Hepatic stellate cell (primary cell): Measurements from ENCODE around the gene C20orf202.

ENCODE experiments used
- DNase-seq: peaks from one replicate; pipeline ENCODE4 v3.0.0; 2011; ENCODE audit warnings: low spot score

C20orf202 gene

DNA sequence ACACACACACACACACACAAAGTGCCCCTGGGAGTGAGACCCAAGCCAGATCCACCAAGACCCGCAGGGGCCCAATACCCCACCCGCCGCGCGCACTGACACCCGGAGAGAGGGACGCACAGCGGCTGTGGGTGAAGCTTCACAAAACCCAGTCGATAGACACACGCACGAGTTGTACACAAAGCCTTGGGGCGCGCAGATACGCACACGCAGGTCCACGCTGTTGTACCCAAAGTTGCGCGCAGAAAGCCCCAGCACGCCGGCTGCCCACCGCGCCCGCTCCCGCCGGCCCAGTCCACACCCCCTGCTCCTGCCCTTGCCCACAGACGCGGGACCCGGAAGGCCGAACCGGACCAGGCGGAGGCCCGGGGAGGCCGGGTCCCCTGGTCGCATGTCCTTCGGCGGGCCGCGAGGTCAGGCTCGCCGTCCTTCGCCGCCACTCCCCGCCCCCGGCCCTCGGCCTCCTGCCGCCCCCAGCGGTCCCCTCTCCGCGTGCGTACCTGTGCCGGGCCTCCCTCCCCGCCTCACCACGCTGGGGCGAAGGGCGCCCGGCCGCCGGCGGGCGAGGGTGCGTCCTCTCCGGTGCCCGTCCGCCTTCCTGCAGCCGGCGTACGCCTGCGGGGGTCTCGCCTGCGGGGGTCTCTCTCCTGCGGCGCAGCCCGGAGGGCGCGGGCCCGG is 18.5 kb upstream of the C20orf202 start, which contains the start of gene TMEM74B:
TMEM74B (minus strand) TSS at position 344 of the 678 bp plus-strand sequence. CDS start 1,180 bp downstream, outside the sequence.
- DNase-seq: no peak

- DNase-seq: no peak
Observed at GRCh38 chr20:1185316-1185741, 17.9 kb upstream of the C20orf202 start.

GRCh38 chr20:1185790-1186334 is 17.4 kb upstream of the C20orf202 start:
- DNase-seq: no peak

DNA sequence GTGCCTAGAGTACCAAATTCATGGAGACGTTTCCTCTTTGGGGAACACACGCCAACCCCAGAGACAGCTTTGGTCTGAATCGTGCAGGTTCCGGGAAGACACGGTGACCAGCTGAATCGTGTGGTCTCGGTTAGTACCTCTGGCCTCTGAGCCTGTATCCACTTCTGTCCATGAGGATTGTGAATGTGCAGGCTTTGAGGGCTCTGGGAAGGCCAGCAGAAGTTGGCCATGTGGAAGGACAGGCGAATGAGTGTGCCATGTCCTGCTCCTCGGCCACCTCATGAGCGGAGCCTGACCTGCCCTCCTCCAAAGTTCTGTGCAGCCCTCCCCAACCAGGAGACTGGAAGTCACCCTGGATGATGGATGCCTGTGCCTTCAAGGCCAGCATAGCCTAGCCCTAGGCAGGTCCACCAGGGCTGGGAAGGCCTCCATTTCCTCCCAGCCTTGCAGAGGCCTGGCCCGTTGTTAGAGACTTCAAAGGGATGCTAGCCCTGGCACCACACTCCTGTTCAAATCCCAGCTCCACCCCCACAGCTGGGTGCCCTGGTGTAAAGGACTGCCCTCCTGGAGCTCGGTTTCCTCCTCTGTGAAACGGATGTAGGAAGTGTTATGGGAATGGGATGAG is 16.8 kb upstream of the C20orf202 start:
- DNase-seq: no peak

DNA sequence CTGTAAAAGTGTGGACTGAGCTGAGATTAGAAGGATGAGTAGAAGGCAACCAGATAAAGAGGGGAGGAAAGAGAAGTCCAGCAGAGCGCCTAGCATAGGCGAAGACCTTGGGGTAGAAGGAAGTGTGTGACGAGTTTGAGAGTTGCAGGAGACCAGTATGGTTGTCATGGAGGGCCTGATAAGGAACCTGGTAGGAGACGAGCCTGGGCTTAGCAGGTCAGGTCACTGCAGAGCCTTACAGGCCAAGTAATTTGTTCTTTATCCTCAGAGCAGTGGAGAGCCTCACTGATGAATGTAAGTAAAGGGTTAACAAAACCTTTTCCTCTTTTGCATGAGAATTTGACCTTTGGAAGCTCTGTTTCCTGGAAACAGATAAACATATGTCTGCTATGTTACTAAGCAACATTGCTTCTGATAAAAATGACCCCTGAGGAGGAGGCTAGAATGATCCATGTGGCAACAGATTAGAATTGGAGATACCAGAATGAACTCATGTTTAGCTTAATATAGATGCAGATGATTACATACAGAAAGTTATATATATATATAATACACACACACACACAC is 15.6 kb upstream of the C20orf202 start:
- DNase-seq: no peak

DNA sequence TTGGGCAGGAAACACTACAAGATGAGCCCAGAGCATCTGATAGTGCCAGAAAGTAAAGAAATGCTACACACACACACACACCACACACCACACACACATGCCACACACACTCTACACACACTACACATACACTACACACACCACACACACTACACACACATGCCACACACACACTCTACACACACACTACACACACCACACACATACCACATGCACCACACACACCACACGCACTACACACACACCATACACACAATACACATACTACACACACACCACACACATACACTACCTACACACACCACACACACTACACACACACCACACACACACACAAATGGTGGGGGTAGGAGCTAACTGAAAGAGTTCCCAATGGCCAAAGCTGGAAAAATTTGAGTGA is 14.9 kb upstream of the C20orf202 start:
- DNase-seq: no peak

DNA sequence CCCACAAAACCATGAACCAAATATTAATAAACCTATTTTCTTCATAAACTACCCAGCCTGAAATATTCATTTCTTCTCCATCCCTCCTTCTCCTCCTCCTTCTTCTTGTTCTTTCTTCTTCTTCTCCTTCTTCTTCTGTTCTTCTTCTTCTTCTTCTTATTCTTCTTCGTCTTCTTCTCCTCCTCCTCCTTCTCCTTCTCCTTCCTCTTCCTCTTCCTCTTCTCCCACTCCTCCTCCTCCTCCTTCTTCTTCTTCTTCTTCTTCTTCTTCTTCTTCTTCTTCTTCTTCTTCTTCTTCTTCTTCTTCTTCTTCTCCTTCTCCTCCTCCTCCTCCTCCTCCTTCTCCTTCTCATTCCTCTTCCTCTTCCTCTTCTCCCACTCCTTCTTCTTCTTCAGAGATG is 13.4 kb upstream of the C20orf202 start:
- no peak for DNase-seq

DNA sequence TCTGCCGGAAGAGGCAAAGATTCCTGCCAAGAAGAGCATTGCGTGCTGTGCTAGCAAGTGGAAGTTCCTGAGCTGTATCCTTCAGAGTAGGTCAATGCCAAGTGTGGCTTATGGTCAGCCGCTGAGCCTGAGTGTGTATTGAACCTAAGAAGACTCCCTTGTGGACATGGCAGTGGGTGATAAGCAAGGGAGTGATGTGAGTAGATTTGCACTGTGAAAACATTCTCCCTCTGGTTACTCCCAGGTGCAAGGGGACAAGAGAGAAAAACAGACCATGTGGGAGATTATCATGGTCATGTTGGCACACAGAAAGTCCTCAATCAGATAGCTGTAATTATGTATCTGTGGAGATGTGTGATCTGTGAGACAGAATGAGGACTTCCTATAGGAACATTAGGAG is 12.4 kb upstream of the C20orf202 start:
- DNase-seq: no peak

- no peak for DNase-seq
Observed at GRCh38 chr20:1191299-1191698, 12.0 kb upstream of the C20orf202 start.

GRCh38 chr20:1195226-1195625 is 8.0 kb upstream of the C20orf202 start:
- DNase-seq: no peak

DNA sequence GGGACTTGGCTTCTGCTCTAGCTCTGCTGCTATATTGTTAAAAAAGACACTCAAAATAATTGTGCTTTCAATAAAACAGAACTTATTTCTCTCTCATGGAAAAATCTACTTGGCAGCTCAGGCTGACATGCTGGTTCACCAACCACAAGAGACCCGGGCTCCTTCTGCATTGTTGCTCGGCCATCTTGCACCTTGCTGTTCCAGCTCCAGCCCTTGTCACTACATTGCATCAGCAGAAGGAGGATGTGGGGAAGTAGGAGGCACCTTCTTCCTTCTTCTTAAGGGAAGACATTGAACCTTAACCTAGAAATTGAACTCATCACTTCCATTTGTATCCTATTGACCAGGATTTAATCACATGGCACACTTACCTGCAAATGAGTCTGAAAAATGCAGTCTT is 6.6 kb upstream of the C20orf202 start:
- DNase-seq: no peak

DNA sequence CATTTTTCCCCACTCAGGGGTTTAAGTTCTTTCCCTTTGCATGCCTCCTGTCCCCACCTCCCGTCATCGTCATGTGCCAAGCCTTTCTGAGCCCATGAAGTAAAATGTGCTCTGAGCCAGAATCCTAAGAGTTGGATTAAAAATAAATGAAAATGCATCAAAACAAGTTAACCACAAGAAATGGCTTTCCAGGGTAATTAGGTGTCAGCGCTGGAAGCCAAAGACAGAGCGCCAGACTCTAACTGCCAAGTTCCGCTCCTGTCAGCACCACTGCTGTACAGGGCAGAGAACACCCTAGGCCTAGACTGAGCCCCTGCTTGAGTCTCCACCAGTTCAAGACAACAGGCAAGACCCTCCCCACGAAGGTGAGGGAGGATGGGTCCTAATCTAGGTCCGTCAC is 5.5 kb upstream of the C20orf202 start:
- DNase-seq: no peak

DNA sequence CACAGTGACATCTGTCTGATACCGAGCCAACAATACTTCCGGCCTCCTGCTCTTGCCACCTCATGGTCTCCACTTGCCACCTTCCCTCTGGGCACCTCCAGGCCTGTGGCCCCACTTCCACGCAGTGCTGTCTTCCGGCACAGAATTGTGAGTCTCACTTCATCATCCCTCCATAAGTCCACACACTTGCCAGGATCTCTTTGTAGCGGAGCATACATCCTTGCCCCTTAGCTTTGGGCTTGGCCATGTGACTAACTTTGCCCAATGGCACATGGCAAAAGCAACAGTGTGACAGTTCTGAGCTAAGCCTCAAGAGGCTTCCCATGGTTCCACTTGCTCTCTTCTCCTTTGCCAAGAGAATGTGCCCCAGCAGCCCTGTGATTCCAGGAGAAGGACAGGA is 4.5 kb upstream of the C20orf202 start:
- DNase-seq: no peak

- no peak for DNase-seq
Observed at GRCh38 chr20:1199212-1199873, 3.9 kb upstream of the C20orf202 start.

DNA sequence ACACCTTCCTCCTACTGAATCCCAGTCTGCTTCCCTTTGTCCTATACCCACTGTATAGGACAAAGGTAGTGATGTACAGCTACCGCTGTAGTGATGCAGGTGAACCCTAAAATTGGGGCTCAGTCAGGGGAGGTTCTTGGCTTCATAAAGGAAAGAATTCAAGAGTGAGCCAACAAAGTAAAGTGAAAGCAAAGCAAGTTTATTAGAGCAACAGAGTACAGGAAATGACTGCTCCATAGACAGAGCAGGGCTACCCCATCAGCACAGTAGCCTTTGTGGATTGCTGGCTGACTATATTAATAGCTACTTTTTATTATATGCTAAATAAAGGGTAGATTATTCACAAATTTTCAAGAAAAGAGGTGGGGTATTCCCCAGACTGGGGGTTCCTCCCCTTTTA is 3.3 kb upstream of the C20orf202 start:
- DNase-seq: no peak

DNA sequence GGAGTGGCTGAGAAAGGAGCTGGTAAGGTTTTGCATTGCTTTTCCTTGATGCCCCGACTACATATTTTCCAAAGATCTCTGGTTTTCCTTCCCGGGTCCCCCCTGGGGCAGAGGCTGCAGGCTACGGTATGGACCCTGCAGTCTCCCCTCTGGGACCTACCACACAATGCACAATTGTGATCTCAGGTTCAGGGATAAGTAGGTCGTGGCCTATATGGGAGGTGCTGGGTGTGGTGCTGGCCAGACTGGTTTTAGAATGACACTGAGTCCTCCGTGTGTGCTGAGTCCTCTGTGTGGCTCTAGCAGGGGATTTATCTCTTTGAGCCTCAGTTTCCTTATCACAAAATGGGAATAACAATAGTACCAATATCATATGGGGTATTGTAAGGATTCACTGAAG is 376 bp downstream of the C20orf202 start:
- DNase-seq: no peak

DNA sequence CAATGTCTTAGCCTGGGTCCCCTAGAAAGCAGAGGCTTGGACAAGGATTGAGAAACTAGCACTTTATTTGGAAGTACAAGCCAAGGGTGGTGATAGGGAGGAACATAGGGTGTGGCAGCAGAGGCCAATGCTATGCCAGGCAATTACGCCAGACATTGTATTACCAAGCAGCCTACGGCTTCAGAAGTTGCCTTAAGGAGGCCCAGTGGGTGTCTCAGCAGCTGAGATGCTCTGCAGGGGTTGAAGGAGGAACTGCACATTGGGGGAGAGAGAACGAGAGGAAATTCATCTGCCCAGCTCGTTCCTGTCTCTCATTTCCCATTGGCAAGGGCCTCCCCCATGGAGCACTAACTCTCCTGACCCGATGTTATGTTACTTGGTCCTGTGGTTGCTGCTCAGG is 859 bp downstream of the C20orf202 start:
- no peak for DNase-seq

DNA sequence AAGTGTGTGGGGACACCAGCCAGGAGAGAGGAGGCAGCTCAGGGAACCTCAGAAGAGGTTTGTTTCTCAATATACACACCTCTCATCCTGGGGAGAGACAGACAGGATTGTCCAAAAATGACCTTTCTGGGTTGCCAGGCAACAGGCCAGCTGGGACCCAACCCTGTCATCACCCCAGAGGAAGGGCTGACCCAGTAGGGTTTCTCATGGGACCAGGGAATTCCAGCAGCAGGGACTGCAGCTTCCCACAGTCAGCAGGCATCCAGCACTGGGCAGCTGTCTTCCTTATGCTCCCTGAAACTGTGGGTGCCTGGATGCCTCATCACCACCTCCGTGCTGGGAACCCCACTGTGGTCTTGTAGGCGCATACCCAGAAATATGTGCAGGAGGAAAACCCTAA is 1.3 kb downstream of the C20orf202 start:
- no peak for DNase-seq

DNA sequence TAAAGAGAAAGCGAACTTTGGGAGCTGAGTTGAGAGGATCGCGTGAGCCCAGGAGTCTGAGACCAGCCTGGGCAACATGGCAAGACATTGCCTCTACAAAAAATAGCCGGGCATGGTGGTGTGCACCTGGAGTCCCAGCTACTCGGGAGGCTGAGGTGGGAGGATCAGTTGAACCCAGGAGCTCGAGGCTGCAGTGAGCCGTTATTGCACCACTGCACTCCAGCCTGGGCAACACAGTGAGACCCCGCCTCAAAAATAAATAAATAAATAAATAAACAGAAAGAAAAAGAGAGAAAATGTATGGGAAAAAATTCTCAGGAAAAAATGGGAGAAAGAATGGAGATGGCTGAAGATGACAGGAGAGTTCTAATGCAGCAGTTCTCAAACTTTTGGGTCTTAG is 2.5 kb downstream of the C20orf202 start:
- no peak for DNase-seq

GRCh38 chr20:1206366-1207148 is 3.3 kb downstream of the C20orf202 start:
- DNase-seq: no peak

- no peak for DNase-seq
Observed at GRCh38 chr20:1207293-1207878, 4.1 kb downstream of the C20orf202 start.
